Fibroblast of mammary gland (primary cell): ENCODE measurements around the gene STK38.

Experiments used
- DNase-seq: peaks from one replicate; pipeline ENCODE4 v3.0.0-alpha.2; 2010; ENCODE audit warnings: low read depth
- H3K4me3 ChIP-seq: 2 replicates; pipeline ENCODE4 v1.5.1; 2011; ENCODE audit warnings: low read depth, mild to moderate bottlenecking, low read length, moderate library complexity; ENCODE audit not compliant: control insufficient read depth
- TF ChIP-seq, protein P1 (sequence below): conservative IDR thresholded peaks from 2 replicates; pipeline ENCODE4 v1.5.1; 2011; ENCODE audit warnings: low read depth, low read length, inconsistent platforms; ENCODE audit not compliant: control insufficient read depth, insufficient read depth

The STK38 gene

DNA sequence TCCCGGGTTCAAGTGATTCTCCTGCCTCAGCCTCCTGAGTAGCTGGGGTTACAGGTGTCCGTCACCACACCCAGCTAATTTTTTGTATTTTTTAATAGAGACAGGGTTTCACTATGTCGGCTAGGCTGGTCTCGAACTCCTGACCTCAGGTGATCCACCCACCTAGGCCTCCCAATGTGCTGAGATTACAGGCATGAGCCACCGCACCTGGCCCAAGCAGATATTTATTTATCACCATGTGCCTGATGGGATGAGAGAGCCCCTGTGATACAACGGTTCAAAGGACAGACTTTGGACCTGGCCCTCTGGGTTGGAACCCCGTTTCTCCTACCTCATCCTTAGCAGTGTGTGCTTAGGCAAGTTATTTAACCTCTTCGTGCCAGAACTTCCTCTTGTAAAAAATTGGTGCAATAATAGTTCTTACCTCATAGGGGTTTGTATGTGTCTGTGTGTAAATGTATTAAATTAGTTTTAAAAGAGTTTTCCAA lies 19.2 kb upstream of the STK38 start:
- no peak for DNase-seq
- TF ChIP-seq, protein P1, sequence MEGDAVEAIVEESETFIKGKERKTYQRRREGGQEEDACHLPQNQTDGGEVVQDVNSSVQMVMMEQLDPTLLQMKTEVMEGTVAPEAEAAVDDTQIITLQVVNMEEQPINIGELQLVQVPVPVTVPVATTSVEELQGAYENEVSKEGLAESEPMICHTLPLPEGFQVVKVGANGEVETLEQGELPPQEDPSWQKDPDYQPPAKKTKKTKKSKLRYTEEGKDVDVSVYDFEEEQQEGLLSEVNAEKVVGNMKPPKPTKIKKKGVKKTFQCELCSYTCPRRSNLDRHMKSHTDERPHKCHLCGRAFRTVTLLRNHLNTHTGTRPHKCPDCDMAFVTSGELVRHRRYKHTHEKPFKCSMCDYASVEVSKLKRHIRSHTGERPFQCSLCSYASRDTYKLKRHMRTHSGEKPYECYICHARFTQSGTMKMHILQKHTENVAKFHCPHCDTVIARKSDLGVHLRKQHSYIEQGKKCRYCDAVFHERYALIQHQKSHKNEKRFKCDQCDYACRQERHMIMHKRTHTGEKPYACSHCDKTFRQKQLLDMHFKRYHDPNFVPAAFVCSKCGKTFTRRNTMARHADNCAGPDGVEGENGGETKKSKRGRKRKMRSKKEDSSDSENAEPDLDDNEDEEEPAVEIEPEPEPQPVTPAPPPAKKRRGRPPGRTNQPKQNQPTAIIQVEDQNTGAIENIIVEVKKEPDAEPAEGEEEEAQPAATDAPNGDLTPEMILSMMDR: no peak
- no peak overlapping the region for H3K4me3 ChIP-seq

DNA sequence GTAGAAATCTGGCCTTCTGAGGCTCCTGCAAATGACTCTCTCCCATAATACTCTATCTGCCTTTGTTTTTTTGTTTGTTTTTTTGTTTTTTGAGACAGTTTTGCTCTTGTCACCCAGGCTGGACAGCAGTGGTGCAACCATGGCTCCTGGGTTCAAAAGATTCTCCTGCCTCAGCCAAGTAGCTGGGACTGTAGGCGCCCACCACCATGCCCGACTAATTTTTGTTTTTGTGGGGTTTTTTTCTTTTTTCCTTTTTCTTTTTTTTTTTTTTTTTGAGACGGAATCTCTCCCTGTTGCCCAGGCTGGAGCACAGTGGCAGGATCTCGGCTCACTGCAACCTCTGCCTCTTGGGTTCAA lies 16.6 kb upstream of the STK38 start:
- no peak for DNase-seq
- H3K4me3 ChIP-seq: no peak overlapping the region
- TF ChIP-seq, protein P1: no peak

DNA sequence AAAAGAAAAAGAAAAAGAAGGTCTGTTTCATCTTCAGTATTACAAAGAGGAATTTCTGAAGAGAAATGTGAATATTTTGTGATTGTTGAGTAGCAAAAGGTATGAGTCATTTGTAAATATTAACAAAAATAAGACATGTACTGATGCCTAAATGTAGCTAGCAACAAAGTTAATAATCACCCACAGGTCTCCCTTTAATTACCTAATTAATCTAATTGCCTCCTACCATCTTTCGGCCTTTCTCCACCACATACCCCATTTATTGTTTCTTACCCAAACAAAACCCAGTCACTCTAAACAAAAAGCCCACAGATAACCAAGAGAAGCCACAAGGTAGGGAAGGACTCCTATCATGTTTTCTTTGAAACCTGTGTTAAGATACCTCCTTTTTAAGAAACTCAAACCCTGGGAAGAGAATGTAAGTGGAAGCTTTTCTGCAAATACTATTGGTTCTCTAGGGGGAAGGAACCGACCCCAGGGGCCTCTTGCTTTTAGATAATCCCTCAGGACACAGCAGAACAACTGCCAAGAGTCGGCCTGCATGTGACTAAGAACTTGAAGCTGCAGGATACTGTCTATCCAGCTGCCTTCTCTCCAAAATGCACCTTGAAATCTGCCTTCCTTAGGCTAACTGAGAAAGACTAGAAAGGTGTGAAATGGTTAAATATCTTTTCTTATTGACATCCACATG lies 16.1 kb upstream of the STK38 start:
- TF ChIP-seq, protein P1: no peak
- DNase-seq: no peak
- no peak overlapping the region for H3K4me3 ChIP-seq

DNA sequence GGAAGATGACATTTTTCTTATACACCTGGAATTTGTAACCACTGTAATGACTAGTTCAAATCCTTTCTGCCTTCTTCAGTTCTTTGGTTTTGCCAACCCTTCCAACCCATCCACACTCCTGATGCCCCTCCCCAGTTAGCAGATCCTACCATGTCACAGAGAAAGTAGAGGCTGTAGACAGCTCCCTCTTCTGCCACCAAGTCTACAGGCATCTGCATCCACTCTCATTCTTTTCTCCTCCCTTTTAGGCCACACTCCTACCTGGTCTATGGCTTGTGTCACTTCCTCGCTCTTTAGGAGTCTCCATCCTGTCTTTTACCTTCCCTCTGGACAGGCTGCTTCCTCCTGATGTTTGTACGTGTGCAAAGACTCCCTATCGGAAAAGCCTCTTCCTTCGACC lies 13.5 kb upstream of the STK38 start:
- DNase-seq: no peak
- TF ChIP-seq, protein P1: no peak
- H3K4me3 ChIP-seq: no peak overlapping the region

DNA sequence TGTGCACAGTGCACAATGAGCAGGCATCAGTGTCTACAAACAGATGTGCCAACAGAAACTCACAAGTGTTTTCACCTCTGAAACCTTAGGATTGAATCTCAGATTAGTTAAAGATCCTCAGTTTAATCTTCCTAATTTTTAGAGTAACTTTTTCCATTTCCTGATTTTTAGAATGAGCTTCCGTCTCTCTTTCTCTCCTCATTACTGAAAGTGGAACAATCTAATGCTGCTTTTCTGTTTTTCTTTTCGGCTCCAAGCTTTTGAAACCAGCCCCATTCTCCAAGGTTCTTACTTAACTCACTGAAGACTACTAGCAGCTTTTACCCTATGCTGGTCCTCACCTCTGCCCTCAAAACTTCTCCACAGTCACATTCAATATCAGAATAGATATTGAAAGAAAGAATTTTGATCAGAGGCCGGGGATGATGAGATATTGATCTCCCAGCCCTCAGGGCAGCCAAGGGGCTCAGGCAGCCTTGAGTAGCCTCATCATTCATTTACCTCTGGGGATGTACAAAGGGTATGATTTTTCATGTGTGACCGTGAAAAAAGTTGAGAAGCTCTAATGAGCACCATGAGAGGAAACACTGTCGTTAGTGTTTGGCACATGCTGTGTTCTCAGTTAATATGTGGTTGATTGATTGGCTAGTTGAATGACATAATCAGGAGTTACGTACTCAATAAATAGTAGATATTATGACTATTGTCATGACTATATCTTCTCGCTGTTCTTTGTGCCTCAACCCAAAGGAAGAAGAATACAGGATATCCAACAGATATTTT lies 11.9 kb upstream of the STK38 start:
- H3K4me3 ChIP-seq: no peak overlapping the region
- no peak for DNase-seq
- TF ChIP-seq, protein P1: no peak

DNA sequence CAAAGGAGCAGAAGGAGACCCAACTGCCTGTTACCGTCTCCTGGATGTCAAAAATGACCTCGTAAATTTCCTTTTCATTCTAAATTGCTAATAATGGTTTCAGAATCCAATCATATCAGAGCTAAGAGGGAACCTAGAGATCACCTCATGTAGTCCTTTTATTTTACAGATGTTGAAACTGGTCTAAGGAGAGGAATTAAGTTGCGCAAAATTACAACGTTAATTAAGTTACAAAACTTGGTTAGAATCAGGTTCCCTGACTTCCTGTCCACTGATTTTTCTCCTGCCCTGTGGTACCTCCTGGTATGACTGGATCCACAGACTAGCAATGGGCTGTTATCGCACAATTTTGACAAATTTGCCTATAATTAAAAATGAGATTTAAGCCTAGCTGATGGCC lies 9.0 kb upstream of the STK38 start:
- no peak for DNase-seq
- H3K4me3 ChIP-seq: no peak overlapping the region
- TF ChIP-seq, protein P1: no peak
